NCI-H2029 treated with DMSO at 0.1 percent for 48 hours (cell line): ENCODE data around the gene RASAL2.
"Not testable (repeated sequence)": the region's sequence is repeated elsewhere in the genome, so short reads cannot be mapped to it uniquely, and the experiment has no call there.

Experiments
- DNase-seq: peaks from one replicate; lab custom pipeline; 2025; lab: John Stamatoyannopoulos, UW

RASAL2 gene

GRCh38 chr1:178237121-178237520 lies 143.2 kb downstream of the RASAL2 start:
- DNase-seq: no peak

GRCh38 chr1:178238722-178239510 lies 145.0 kb downstream of the RASAL2 start:
- DNase-seq: no peak

GRCh38 chr1:178241057-178241456 lies 147.2 kb downstream of the RASAL2 start:
- DNase-seq: no peak

GRCh38 chr1:178241837-178242236 lies 147.9 kb downstream of the RASAL2 start:
- no peak for DNase-seq

- no peak for DNase-seq
Observed at GRCh38 chr1:178243119-178243518, 149.2 kb downstream of the RASAL2 start.

- no peak for DNase-seq
Observed at GRCh38 chr1:178243890-178244289, 150.0 kb downstream of the RASAL2 start.

GRCh38 chr1:178248284-178248683 lies 154.4 kb downstream of the RASAL2 start:
- DNase-seq: not testable (repeated sequence)

- not testable (repeated sequence) for DNase-seq
Observed at GRCh38 chr1:178253581-178253980, 159.7 kb downstream of the RASAL2 start.

GRCh38 chr1:178254433-178254832 lies 160.5 kb downstream of the RASAL2 start:
- DNase-seq: no peak

GRCh38 chr1:178258536-178258935 lies 164.6 kb downstream of the RASAL2 start:
- DNase-seq: no peak

- DNase-seq: no peak
Observed at GRCh38 chr1:178262120-178262500, 168.2 kb downstream of the RASAL2 start.

- no peak for DNase-seq
Observed at GRCh38 chr1:178263341-178263740, 169.4 kb downstream of the RASAL2 start.

- no peak for DNase-seq
Observed at GRCh38 chr1:178266113-178266512, 172.2 kb downstream of the RASAL2 start.

GRCh38 chr1:178266619-178267066 lies 172.7 kb downstream of the RASAL2 start:
- DNase-seq: no peak

- no peak for DNase-seq
Observed at GRCh38 chr1:178267646-178268094, 173.8 kb downstream of the RASAL2 start.

- no peak for DNase-seq
Observed at GRCh38 chr1:178271471-178271870, 177.6 kb downstream of the RASAL2 start.

- DNase-seq: no peak
Observed at GRCh38 chr1:178273707-178274410, 180.0 kb downstream of the RASAL2 start.

- no peak for DNase-seq
Observed at GRCh38 chr1:178275049-178275448, 181.1 kb downstream of the RASAL2 start.

- no peak for DNase-seq
Observed at GRCh38 chr1:178275553-178275952, 181.6 kb downstream of the RASAL2 start.

GRCh38 chr1:178277793-178278530 lies 184.1 kb downstream of the RASAL2 start:
- no peak for DNase-seq

- DNase-seq: no peak
Observed at GRCh38 chr1:178278916-178279686, 185.2 kb downstream of the RASAL2 start.

- DNase-seq: no peak
Observed at GRCh38 chr1:178282949-178283367, 189.1 kb downstream of the RASAL2 start.
